COR-L47 (cell line): ENCODE data around the gene PHOSPHO2.
"Not testable (repeated sequence)": the region's sequence is repeated elsewhere in the genome, so short reads cannot be mapped to it uniquely, and the experiment has no call there.

Experiments
- DNase-seq: peaks from one replicate; lab custom pipeline; 2025; lab: John Stamatoyannopoulos, UW

The PHOSPHO2 gene

GRCh38 chr2:169684135-169684565 lies 10.1 kb upstream of the PHOSPHO2 start:
- no peak for DNase-seq

DNA sequence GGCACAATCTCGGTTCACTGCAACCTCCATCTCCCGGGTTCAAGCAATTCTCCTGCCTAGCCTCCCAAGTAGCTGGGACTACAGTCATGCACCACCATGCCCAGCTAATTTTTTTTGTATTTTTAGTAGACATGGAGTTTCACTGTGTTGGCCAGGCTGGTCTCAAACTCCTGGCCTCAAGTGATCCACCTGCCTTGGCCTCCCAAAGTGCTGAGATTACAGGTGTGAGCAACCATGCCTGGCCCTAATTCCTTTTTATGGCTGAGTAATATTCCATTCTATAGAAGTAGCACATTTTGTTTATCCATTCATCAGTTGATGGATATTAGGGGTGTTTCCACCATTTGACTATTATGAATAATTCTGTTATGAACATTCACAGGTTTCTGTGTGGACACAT lies 9.6 kb upstream of the PHOSPHO2 start:
- DNase-seq: not testable (repeated sequence)

DNA sequence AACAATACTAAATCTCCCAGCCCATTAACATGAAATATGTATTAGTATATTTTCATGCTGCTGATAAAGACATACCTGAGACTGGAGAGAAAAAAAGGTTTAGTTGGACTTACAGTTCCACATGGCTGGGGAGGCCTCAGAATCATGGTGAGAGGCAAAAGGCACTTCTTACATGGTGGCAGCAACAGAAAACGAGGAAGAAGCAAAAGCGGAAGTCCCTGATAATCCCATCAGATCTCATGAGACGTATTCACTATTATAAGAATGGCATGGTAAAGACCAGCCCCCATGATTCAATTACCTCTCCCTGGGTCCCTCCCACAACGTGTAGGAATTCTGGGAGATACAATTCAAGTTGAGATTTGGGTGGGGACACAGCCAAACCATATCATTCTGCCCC lies 7.4 kb upstream of the PHOSPHO2 start:
- not testable (repeated sequence) for DNase-seq

- DNase-seq: not testable (repeated sequence)
Measured at GRCh38 chr2:169687943-169688342, 6.3 kb upstream of the PHOSPHO2 start.

DNA sequence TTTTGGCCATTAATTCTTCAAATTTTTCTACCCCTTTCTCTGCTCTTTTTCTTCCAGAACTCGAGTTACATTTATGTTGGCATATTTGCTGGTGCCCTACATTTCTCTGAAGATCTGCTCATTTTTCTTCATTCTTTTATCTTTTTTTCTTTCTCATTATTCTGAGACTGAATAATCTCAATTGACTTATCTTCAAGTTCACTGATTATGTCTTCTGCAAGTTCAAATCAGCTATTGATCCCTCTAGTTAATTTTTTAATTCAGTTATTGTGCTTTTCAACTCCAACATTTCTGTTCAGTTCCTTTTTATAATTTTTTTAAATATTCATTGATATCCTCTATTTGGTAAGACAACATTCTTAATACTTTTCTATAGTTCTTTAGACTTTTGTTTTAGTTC lies 3.3 kb upstream of the PHOSPHO2 start:
- no peak for DNase-seq

GRCh38 chr2:169692718-169693117 lies 1.6 kb upstream of the PHOSPHO2 start:
- no peak for DNase-seq

DNA sequence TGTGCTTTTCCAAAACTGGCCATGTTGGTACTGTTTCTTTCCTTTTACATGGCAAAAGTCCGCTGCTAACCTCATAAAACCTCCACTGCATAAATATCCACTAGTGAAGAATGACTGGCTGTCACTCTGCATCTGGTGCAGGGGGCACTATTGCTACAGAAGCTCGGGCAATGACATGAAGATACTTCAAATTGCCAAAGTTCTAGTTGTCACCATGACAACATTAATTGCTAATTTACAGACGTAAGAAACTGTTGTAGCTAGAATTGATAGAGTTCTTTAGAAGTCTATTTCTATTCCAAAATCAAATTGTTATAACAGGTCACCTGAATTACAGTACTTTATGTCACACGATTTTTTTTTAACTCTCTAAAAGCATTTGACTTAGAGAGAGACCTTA lies 909 bp upstream of the PHOSPHO2 start:
- peak; percentile 52 for DNase-seq

GRCh38 chr2:169694894-169695260 lies 608 bp downstream of the PHOSPHO2 start:
- no peak for DNase-seq

- no peak for DNase-seq
Measured at GRCh38 chr2:169696381-169696780, 2.1 kb downstream of the PHOSPHO2 start.

DNA sequence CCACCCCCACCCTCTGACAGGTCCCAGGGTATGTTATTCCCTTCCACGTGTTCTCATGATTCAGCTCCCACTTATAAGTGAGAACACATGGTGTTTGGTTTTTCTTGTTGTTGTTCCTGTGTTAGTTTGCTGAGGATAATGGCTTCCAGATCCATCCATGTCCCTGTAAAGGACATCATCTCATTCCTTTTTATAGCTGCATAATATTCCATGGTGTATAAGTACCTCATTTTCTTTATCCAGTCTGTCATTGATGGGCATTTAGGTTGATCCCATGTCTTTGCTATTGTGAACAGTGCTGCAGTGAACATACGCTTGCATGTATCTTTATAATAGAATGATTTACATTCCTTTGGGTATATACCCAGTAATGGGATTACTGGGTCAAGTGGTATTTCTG lies 4.9 kb downstream of the PHOSPHO2 start:
- DNase-seq: not testable (repeated sequence)

DNA sequence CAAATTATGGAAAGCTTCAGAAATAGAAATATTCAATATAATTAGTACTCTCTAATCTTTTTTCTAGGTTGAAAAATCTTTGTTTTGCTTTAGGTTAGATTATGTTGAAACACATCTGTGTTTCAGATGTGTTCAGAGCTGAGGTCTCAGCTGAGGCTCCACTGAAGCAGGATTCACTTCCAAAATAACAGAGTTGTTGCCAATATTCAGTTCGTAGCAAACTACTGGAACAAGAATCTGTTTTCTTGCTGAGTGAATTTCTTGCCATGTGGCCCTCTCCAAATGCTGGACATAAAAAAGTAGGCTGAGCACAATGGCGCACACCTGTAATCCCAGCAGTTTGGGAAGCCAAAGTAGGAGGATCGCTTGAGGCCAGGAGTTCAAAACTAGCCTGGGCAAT lies 8.7 kb downstream of the PHOSPHO2 start:
- no peak for DNase-seq

DNA sequence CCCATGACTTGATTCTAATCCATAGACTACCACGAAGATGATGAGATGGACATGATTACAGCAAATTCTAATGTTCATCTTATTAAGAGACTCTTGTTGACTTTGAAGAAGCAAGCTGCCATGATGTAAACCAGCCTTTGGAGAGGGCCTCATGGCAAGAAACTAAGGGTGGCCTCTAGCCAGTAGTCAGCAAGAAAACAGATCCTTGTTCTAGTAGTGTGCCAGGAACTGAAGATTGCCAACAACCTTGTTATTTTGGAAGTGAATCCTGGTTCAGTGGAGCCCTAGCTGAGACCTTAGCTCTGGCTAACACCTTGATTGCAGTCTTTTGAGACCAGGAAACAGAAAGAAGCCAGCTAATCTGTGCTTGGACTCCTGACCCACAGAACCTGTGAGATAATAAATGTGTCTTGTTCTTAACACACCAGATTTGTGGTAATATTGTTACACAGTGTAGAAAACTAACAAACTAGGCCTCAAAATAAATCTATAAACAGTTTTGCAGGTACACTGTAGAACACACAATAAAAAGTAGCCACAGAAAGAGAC lies 10.0 kb downstream of the PHOSPHO2 start:
- no peak for DNase-seq

GRCh38 chr2:169705927-169706326 lies 11.7 kb downstream of the PHOSPHO2 start:
- no peak for DNase-seq

DNA sequence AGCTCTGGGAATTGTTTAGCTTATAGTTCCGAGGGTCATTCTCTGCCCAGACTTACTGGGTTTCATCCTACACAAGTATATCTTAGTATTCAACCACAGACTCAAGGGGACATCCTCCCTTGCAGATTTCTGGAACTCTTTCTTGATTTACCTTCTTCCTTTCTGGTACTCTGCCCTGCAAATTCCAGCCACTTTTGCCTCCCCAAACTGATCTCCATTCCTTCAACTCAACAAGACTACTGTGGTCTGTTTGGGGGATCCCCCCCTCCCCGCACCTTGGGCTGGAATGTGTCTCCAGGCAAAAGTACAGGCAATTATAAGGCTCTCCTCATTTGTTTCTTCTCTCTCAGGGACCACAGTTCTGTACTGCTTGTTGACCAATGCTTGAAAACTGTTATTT lies 13.4 kb downstream of the PHOSPHO2 start:
- no peak for DNase-seq

- no peak for DNase-seq
Measured at GRCh38 chr2:169709331-169709730, 15.1 kb downstream of the PHOSPHO2 start.

GRCh38 chr2:169709981-169710380 lies 15.7 kb downstream of the PHOSPHO2 start:
- no peak for DNase-seq

DNA sequence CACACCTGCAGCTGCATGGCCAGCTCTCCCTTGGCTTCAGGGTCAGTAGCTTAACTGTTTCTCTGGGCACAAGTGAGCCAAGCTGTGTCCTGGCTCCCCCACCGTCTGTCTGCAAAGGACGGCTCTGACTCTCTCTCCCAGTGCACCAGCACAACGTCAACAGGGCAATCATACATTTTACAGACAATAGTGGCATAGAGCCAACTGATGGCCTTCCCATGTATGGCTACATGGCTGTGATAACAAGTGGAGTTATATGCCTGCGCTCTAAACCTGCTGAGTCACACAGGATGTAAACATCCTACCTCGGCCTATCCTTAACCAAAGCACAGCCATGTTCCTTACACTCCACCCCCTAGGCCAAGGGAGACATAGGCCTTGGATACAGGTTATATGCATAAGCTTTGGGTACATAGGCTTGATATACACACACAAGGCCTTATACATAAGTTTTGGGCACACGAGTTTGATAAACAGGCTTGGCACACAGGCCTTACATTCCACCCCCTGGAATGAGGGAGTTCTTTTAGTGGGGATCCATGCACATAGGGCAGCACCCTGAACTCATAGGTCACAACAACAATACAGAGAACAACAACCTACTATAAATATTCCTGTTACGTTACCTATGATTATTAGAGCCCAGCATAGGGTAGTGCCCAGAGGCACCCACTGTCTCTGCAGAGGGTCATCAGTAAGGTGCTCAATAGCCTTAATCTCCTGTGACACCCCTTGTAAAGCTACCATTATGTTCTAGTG lies 17.7 kb downstream of the PHOSPHO2 start:
- peak; percentile 29 for DNase-seq

- no peak for DNase-seq
Measured at GRCh38 chr2:169712791-169713227, 18.5 kb downstream of the PHOSPHO2 start.

DNA sequence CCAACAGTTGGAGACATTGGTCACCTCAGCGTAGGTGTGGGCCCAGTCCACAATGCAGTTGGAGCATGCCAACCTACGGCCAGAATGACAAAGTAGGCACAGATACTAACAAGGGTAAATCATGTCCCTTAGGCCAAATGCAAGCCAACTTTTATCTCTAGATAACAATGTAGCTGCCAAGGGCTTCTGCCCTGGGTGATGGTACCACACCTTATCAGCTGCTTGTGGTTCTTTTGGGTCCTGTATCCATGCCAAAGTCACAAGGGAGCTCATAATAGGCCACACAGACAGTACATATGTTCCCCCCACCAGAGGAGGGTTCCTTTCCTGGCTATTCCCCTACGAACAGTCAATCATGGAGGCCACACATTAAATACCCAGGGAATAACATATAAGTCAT lies 19.1 kb downstream of the PHOSPHO2 start:
- no peak for DNase-seq

DNA sequence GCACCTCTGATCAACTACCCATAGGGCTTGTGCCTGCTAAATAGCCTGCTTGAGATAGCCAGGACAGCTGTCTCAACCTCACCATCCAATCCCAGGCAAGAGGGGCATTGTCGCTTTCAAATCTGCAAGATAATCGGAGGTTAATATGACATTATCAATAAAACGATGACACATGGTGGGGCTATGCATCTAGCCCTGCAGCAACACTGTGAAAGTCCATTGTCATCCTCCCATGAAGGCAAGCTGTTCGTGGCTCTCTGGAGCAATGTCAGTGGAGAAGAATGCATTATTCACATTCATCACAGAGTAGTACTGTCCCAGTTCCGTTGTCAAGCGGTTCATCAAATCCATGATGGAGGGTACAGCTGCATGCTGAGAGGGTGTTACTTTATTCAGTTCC lies 20.4 kb downstream of the PHOSPHO2 start:
- DNase-seq: no peak

- DNase-seq: no peak
Measured at GRCh38 chr2:169715379-169716237, 21.3 kb downstream of the PHOSPHO2 start.

GRCh38 chr2:169716238-169716886 lies 22.1 kb downstream of the PHOSPHO2 start:
- DNase-seq: peak; percentile 69
